ENCODE measurements around the gene MRPS11.

- TF ChIP-seq, protein P1, sequence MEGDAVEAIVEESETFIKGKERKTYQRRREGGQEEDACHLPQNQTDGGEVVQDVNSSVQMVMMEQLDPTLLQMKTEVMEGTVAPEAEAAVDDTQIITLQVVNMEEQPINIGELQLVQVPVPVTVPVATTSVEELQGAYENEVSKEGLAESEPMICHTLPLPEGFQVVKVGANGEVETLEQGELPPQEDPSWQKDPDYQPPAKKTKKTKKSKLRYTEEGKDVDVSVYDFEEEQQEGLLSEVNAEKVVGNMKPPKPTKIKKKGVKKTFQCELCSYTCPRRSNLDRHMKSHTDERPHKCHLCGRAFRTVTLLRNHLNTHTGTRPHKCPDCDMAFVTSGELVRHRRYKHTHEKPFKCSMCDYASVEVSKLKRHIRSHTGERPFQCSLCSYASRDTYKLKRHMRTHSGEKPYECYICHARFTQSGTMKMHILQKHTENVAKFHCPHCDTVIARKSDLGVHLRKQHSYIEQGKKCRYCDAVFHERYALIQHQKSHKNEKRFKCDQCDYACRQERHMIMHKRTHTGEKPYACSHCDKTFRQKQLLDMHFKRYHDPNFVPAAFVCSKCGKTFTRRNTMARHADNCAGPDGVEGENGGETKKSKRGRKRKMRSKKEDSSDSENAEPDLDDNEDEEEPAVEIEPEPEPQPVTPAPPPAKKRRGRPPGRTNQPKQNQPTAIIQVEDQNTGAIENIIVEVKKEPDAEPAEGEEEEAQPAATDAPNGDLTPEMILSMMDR (IDR thresholded peaks at IDR 0.05 in 2 of 3, conservative IDR thresholded peaks at IDR 0.05 in 1 of 3; ENCODE audit: control insufficient read depth in 2 of 3, extremely low read depth in 1 of 3, insufficient read depth in 1 of 3, low read depth in 3 of 3, low read length in 3 of 3): no peak
- TF ChIP-seq RELA (IDR thresholded peaks at IDR 0.05; ENCODE audit: borderline replicate concordance, partially characterized antibody) (no peak), MLLT1 (IDR thresholded peaks at IDR 0.05) (no peak), NFXL1 (IDR thresholded peaks at IDR 0.05; ENCODE audit: borderline replicate concordance) (no peak)
These were observed 10.4 kb downstream of the MRPS11 start for GRCh38 chr15:88477904-88478303.
